Subcutaneous adipose tissue (tissue), 4 donors: ENCODE measurements around the gene TRMT61A. TPM values are rescaled to one million over a fixed set of nuclear protein-coding genes. Genes with fewer than 3 reads are reported as not detected.

Experiments used
- total RNA-seq, 4 donors: library from RNA; depleted of rRNA; stranded (reverse); fragments of >200 nt; gene quantifications; one replicate each; pipeline ENCODE4 v1.1.0, GENCODE V29; 2016
- TF ChIP-seq, protein P1 (sequence below): fragments of 450-650 bp; IDR thresholded peaks from one replicate; pipeline ENCODE4 v1.5.1; 2016; ENCODE audit warnings: low read depth, mild to moderate bottlenecking, control low read depth, antibody characterized with exemption, moderate library complexity

The TRMT61A gene
- total RNA-seq, 4 donors from 2014 or later: 3.1 to 13.9 (median 9.9) TPM

GRCh38 chr14:103530390-103530789 is 1.4 kb downstream of the TRMT61A start:
- TF ChIP-seq, protein P1, sequence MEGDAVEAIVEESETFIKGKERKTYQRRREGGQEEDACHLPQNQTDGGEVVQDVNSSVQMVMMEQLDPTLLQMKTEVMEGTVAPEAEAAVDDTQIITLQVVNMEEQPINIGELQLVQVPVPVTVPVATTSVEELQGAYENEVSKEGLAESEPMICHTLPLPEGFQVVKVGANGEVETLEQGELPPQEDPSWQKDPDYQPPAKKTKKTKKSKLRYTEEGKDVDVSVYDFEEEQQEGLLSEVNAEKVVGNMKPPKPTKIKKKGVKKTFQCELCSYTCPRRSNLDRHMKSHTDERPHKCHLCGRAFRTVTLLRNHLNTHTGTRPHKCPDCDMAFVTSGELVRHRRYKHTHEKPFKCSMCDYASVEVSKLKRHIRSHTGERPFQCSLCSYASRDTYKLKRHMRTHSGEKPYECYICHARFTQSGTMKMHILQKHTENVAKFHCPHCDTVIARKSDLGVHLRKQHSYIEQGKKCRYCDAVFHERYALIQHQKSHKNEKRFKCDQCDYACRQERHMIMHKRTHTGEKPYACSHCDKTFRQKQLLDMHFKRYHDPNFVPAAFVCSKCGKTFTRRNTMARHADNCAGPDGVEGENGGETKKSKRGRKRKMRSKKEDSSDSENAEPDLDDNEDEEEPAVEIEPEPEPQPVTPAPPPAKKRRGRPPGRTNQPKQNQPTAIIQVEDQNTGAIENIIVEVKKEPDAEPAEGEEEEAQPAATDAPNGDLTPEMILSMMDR: no peak

- TF ChIP-seq, protein P1: no peak
Measured at GRCh38 chr14:103530831-103531230, 1.8 kb downstream of the TRMT61A start.

DNA sequence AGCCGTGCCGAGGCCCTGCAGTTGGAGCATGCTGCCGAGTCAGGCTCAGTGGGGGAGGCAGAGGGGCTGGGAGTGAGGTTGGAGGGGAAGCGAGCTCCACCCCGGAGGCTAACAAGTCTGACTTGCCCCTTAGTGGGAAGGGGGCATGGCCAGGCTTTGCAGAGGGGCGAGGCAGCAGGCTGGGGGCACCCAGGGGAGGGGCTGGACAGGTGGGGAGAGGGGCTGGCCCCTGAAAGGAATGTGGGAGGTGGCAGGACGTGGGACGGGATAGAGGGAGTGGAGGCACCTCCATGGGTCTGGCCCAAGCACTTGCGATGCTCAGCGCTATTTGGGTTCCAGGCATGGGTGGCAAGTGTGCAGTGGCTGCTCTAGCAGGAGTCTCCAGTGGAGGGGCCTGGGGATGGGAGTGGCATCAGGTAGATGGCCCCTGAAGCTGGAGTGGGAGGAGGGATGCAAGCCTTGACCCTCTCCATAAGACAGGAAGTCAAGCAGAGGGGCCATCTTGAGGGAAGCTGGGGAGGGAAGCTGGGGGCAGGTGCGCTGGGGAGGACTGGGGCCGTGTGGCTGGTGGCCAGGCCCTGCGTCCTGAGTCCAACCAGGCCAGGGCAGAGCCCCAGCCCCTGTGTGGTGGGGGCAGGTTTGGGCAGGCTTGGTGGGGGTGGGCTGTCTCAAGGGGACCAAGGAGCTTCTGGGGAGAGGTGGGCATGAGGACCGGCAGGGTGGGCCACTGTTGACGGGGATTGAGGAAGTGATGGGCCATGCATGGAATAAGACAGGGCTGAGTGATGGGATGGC is 2.6 kb downstream of the TRMT61A start:
- TF ChIP-seq, protein P1: no peak

- TF ChIP-seq, protein P1: no peak
Measured at GRCh38 chr14:103532216-103533136, 3.5 kb downstream of the TRMT61A start.

DNA sequence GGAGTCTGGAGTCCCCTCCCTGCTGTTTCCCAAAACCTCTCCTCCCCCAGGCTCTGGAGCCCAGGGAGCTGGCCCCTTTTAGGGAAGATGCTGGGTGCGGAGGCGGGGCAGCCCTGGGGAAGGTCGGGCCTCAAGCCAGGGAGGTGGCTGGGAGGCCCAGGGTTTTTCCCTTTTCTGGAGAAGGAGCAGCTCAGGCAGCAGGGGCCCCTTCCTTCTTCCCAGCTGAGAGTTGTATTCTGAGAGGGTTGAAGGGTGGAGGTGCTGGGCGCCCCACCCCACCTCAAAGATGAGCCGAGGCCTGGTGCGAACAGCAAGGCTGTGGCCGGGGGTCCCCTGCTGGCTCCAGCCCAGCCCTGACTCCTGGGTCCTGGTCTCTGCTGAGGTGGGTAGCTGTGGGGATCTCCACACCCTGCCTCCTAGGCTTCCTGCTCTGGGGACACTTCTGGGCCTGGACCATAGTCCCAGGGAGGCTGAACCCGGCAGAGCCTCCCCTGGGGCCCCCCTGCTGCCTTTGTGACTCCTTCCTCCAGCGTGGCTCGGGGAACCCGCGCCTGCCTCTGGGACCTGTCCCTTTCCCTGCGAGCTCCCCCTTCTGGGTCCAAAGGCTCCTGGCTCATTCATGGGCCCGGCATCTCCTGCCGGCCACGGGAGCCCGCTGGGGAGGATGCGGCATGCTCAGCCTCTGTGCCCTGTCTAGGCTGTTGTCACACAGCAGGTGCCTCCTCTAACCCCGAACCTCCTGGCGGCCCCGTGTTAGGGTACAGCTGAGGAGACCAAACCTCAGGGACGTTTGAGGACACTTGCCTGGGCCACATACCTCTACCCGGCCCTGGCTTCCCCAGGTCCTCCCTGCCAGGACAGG is 4.4 kb downstream of the TRMT61A start:
- TF ChIP-seq, protein P1: no peak

DNA sequence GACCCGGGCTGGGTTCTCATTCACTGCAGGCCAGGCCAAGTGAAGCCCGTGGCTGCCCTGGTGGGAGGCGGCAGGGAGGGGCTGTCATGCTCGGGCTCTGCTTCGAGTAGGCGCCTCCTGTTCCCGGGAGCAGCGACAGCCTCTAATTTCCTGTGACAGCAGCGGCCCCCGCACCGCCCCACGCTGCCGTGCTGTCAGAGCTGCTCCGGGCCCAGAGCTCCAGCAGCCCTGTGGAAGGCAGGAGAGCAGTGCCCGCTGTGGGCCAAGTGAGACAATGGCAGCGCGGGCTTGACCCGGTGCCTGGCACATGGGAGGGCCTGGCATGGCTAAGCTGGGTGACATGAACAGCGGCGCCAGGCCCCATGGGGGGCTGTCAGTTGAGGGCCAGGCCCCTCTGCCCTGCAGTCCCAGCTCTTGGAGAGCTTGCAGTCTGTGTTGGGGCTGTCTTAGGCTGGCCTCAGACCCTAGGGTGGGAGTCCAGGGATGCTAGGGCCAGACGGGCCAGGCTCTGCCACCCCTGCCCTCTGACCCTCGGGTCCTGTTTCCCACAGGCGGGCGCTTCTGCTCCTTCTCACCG is 5.1 kb downstream of the TRMT61A start:
- TF ChIP-seq, protein P1: no peak
